HG03354 (cell line): ENCODE measurements around the gene CTBP1.

Source experiments
- ATAC-seq: cut with Tn5 transposase; IDR thresholded peaks from one replicate; pipeline ENCODE4 v1.9.1; 2021; ENCODE audit warnings: mild to moderate bottlenecking; ENCODE audit not compliant: unreplicated experiment, poor library complexity, severe bottlenecking

The CTBP1 gene

DNA sequence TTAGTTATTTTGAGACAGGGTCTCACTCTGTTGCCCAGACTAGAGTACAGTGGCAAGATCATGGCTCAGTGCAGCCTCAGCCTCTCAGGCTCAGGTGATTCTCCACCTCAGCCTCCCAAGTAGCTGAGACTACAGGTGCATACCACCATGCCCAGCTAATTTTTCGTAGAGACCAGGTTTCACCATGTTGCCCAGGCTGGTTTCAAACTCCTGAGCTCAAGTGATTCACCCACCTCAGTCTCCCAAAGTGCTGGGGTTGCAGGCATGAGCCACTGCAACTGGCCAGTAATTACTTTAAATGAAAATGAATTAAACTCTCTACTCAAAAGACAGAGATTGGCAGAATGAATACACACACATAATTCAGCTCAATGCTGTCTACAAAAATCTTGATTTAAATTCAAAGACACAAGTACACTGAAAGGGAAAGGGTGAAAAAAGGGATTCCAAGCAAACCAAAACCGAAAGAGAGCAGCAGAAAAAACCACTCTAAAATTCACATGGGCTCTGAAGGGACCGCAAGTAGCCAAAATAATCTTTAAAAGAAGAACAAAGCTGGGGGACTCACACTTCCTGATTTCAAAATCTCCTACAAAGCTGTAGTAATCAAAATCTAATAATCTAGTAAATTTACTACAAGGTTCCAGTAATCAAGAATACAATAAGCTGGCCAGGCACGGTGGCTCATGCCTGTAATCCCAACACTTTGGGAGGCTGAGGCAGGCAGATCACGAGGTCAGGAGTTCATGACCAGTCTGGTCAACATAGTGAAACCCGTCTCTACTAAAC lies 64.8 kb downstream of the CTBP1 start:
- peak; percentile 71 for ATAC-seq

DNA sequence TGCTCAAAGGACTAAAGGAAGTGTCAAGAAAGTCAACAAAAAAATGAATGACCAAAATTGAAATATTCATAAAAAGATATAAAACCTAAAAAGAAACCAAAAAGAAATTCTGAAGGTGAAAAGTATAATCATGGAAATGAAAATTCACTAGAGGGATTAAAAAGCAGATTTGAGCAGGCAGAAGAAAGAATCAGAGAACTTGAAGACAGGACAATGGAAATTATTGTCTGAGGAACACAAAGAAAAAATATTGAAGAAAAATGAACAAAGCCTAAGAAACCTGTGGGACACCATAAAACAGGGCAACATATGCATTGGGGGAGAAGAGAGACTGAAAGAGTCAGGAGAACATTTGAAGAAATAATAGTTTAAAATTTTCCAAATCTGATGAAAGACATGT lies 66.6 kb downstream of the CTBP1 start:
- no peak for ATAC-seq

DNA sequence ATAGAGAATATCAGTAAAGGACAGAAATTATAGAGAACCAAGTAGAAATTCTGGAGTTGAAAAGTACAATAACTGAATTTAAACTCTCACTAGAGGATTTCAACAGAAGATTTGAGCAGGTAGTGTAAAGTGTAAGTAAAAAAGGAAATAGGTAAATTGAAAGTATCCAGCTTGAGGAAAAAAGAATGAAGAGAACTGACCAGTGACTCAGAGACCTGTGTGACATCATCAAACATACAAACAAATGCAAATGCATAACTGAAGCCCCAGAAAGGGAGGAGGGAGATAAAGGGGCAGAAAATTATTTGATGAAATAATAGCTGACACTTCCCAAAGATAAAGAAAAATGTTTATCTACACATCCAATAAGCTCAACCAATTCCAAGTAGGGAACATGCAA lies 68.3 kb downstream of the CTBP1 start:
- no peak for ATAC-seq

DNA sequence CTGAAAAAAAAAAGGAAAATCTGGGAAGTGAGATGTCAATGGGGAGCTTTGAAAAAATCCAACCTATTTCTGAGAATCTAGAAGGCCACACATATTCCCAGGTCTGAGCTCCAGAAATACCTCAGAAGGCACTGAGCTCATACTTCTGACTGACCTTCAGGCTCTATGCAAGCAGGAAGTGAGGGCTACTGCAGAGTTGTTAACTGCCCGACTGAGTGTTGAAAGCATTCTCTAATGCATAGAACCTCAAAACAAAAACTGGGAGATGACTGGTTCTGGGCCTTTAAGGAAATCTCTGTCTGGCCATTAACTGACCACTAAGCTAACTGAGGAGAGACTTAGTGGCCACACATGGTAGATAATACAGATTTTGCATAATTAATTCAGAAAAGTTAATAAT lies 69.0 kb downstream of the CTBP1 start:
- ATAC-seq, result no peak

DNA sequence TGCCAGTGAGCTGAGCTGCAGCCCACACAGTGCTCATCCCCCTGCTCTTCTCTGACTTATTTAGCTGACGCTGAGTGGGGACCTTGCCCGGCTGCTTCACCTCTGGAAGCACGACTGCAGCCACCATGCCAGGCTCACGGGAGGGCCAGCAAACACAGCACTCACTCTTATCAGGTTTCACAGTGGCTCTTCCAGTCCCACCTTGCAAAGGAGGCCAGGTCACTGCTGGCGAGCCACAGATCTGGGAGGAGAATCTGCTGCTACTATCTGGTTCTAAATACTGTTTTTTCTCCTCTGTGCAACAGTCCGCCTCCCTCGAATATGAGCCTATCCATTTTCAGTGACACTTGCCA lies 69.9 kb downstream of the CTBP1 start:
- no peak for ATAC-seq

DNA sequence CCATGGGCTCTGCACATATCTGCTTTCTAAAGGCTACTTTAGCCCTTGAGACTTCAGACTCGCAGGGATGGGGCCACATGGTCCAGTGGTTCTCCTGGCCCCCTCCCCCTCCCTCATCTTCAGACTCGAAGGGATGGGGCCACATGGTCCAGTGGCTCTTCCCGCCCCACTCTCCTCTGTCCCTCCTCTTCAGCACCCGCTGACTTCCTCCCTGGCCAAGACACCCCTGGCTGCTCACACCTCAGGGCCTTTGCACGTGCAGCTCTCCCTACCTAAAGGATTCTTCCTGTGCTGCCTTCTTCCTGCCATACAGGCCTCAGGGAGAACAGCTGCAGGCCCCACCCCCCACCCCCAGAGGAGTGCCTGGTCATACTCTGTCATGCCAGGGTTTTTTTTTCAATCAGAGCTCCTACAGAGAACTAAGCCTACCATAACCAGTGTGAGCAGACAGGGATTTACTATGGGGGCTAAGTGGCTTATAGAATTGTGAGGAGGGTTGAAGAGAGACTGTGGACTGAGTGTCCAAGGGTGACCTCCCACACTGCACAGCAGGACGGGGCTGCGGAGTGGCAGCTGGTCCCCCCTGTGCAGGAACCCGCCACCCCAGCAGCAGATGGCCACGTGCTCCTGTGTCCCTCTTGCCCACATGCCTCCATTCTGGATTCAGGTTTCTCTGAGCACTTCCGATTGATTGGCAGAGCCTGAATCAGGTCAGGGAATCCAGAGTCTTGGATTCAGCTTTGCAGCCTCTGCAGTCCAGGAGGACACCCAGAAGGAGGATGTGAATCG lies 70.4 kb downstream of the CTBP1 start:
- no peak for ATAC-seq

DNA sequence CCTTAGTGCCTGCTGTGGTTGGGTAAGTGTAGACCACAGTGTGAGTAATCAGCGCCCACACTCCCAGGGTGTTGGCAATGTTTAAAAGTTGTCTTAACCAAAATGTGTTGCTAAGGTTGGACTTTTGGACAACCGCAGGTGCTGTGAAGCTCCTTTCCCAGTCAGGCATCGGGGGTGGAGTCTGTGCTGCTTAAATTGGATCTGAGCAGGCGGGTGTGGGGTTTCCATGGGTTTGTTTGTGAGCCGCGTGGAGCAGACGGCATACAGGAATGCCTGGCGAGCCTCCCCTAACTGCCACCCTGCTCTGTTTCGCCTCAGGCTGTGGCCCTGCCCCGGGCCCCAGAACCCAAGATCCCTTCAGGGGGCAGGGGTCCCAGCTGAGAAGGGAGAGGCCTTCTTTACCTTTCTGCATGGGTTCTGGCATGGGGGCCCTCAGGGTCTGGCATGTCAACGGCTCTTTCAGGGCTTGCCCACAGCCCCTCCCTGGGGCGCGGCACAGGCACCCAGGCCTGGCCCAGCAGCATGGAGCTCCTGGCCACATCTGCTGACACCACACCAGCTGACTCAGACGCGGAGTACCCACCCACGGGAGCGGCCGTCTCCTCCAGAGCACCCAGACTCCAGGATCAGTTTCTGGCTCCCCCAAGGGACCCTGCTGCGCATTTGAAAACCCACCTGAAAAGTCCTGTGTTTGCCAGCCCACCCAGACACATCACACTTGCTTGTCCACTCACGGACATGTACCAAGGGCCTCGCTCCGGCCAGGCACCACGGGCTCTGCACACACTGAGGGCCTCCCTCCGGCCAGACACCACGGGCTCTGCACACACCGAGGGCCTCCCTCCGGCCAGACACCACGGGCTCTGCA lies 71.4 kb downstream of the CTBP1 start:
- no peak for ATAC-seq

DNA sequence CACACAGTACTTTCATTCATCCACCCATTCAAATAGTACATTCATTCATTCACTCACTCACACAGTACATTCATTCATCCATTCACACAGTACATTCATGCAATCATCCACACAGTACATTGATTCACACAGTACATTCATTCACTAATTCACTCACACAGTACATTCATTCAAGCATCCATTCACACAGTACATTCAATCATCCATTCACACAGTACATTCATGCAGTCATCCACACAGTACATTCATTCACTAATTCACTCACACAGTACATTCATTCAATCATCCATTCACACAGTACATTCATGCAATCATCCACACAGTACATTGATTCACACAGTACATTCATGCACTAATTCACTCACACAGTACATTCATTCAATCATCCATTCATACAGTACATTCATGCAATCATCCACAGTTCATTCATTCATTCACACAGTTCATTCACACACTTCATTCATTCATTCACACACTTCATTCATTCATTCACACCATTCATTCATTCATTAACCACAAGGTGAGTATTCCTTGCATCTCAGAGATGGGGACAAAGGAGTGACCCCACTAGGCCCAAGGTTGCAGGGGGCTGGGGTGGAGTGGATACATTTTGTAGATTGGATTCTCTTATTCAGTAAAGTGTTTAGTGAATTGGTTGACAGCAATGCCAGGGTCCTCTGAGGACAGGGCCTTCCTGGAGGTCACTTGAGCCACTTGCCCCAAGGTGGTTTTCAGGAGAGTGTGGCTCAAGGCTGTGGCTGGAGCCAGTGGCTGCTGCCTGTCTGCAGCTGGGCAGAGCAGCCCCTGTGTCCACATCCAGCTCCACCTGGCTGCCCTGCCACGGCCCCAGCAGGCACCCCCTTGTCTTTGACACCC lies 72.3 kb downstream of the CTBP1 start:
- no peak for ATAC-seq

DNA sequence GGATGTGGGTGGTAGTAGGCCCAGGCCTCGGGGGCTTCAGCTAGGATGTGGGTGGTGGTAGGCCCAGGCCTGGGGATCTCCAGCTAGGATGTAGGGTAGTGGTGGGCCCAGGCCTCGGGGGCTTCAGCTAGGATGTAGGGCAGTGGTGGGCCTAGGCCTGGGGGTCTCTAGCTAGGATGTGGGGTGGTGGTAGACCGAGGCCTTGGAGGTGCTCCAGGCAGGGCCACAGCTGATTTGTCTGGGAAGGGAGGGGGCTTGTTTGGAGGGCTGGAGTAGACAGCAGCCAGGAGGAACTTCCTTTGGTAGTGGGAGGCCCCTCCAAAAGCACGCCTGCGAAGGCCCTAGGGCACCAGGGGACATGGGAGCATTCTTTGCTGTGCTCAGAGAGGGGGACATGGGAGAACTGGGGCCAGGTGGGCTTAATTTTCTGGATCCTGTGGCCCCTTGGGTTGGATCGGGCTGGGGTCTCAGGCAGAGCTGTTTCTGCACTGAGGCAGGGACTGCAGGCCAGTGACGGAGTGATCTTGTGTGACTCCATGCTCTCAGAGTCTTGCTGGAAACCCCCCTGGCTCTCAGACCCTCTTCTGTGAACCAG lies 73.2 kb downstream of the CTBP1 start:
- no peak for ATAC-seq

DNA sequence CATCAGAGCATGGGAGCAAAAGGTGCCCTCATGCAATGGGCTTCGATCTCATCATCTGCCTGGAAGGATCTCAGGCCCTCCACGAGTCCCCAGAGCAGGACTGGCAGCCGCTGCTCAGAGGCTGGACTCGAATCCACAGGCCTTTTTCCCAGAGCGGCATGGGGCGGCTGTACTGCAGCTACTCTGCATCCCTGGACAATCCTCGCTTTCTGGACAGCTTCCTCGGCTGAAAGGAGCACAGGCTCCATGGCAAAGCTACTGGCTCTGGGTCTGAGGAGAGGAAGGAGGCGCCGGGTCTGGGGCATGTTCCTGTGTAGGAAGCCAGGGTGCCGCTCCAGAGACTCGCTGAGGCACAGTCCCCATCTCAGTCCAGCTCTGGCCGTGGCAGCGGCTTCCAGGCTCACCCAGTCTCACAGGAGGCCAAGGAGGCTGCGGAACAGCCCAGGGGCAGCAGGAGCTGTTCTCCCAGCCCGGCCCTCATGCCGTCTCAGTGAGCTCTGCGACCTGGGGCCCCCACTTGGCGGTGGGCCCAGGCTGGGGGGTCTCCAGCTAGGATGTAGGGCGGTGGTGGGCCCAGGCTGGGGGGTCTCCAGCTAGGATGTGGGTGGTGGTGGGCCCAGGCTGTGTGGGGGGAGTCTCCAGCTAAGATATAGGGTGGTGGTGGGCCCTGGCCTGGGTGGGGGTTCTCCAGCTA lies 73.8 kb downstream of the CTBP1 start:
- ATAC-seq, result no peak

DNA sequence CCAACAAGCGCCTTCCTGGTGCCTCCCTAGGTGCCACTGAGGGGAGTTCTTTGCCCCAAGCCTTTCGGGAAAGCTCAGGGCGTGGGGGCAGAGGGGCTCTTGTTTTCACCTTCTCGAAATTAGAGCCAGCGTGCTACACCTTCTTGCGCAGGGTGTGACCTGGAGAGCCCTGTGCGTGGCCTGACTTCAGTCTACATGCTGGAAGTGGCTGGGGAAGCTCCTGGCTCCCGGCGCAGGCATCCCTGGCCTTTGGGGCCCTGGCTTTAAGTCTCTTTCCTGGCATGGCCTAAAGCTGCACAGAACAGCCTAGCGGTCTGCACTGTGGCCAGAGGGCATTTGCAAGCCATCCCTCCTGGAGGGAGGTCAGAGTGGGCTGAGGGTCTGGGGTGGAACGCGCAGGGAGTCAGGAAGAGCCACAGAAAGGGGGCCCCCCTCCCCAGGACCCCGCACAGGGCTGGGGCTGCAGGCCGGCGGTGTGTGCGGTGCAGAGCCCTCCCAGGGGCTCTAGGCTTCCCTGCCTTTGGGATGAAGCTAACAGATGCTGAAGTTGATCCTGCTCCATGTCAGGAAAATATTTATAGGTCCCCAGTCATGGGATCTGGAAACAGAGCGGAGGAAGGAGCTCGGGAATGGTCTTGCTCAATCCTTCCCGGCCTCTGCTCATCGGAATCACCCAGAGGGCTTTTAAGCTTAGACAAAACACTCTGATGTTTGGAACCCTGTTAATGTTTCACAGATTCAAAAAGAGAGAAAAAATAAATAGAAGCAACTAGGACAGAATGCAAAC lies 75.8 kb downstream of the CTBP1 start:
- ATAC-seq, result no peak

DNA sequence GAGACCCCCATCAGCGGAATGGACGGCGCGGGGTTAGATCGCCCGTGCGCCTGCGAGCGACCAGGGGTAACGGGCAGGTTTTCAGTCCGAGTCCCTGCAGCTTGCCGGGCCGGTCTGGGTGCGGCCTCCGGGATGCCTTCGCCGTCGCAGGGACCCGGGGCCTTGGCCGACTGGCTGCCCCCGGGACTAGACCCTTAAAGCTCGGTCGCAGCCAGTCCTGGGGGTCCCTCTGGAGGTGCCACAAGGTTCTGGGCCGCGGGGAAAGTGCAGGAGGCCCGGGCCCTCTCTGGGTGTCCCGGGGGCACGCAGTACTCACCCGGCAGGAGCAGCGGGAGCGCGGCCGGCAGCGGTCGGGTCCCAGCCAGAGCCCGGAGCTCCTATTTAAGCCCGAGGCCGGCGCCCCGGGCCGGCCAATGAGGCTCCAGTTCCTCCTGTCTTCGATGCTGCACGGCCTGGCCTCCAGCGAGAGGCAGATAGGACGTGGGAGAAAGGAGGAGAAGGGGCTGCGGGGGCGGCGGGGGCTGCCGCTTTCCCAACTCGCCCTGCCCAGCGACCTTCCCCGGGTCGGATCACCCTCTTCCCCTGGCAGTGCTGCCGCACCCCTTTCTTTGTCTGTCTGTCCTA lies 76.6 kb downstream of the CTBP1 start, which contains the start of gene SPON2:
SPON2 (minus strand) TSS at position 356 of the 624 bp plus-strand sequence.
- ATAC-seq, result no peak

DNA sequence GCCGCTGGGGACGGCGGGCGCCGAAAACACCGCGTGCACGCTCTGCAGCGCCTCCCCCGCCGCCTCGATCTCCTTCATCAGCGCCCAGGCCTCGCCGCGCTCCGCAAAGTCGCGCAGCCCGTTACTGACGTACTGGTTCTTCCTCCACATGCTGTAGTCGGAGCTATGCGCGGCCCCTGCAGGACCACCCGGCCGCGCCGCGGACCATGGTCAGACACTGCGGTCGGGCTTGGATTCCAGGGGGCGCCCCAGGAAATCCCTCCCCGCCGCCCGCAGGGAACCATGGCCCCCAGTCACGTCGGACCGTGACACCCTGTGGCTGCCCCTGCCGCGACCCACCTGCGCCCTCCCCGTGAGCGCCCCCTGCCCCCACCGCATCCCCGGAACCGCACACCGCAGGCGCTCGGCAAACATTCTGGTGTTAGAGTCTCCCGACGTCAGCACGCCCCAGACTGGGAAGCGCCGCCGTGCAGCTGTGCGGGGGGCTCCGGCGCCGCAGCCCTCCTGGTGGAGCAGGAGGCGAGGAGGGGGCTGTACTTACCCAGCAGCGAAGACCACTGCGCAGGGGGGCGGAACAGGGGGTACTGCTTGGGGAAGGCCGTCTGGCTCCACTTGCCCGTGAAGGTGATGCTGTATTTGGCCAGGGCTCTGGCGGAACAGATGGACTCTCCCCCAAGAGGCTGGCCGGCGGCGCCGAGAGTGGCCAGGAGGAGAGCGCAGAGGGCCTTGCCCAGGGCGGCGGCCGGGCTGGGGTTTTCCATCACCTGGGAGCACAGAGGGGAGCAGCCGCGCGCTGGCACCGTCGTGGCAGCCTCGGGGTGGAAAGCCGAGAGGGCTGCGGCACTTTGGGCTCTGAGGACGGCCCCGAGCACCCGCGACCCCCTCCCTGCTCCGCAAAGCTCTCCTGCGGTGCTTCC lies 77.4 kb downstream of the CTBP1 start:
- ATAC-seq, result no peak

DNA sequence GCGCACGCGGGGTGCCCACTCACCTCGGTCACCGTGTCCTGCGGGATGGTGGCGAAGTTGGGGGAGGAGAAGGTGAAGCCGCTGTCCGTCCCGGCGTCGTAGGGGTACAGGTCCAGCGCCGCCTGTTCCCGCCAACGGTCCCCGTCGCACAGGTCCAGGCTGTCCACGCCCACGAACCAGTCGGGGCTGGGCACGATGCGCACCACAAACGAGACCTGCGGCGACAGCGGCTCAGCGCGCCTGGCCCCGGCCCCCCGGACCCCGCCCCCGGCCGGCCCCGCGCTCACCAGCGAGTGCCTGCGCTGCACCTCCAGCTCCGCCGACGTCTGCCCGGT lies 78.0 kb downstream of the CTBP1 start:
- no peak for ATAC-seq

DNA sequence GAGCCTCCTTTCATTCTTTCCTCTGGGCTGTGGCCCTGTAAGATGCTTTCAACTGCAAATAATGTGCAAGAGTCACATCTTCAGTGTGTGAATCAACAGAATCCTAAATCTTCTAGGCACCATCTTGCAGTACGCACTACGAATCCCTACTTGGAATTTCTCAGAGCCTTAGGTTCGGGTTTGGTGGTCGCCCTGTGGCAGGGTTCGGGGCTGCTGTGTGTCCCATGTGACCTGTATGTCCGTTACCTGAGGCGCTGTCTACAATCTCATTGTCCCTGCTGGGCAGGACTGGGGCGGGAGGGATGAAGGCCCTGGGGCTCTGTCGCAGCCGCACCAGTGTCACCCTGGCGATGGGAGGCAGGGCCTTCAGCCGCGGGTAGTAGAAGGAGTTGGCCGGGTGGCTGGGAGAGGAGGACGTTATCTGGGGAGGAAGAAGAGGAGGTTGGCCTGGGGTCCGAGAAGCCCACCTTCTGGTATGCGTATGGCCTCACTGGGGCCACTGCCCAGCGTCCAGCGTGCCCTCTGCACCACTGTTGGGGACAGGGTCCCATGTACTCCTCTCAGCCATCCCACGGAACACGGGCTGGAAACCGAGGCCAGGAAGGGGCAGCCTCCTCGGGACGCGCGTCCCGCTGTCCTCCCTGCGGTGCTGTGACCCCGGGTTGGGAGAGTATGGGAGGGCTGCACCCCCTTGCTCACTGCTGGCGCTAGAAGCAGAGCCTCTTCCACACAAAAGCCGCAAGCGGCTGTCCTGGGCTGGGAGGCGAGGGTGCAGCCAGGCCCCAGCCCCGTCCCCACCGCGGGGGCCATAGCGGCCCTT lies 78.6 kb downstream of the CTBP1 start:
- no peak for ATAC-seq

DNA sequence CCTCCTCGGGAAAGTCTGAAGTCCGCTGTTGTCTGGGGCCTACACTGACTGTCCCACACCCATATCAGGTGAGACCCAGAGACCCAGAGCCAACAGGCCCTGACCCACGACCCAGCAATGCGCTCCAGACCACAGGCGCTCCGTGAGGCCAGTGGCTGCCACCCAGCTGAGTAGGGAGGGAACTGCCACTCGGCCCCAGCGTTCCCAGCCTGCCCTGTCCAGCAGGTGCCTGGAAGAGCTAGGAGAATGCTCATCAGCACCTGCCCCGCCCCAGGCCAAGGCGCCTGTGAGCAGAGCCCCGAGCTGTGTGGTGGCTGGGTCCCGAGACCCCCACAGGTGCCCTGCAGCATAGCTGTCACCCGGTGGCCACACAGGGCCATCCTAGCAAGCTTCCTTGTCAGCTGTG lies 79.2 kb downstream of the CTBP1 start:
- no peak for ATAC-seq
